IMR-90 (cell line): ENCODE results near the gene SYNE2. TPM values are rescaled to one million over a fixed set of nuclear protein-coding genes. Genes with fewer than 3 reads are reported as not detected.

Experiments
- ATAC-seq: fragments of 200-7000 bp; cut with Tn5 transposase; 2 replicates; pipeline ENCODE4 v1.9.1; 2020; ENCODE audit warnings: low read depth, mild to moderate bottlenecking, moderate library complexity
- BruUV-seq: library from RNA; stranded (reverse); fragments of 400-500 nt; replicated peaks from 2 replicates; lab custom pipeline; 2021; lab: Mats Ljungman, UMichigan
- CTCF ChIA-PET: fragments of 300-600 bp; formaldehyde crosslinking; extraction: SDS; loops from one replicate; lab custom pipeline; 2021; ENCODE audit warnings: antibody characterized with exemption; lab: Yijun Ruan, JAX
- POLR2A ChIA-PET: fragments of 300-600 bp; sonication (Branson Sonifier 250); formaldehyde crosslinking; loops from one replicate; lab custom pipeline; 2022; ENCODE audit warnings: antibody characterized with exemption; ENCODE audit not compliant: unreplicated experiment; lab: Charles Lee
- DNase-seq: peaks from one replicate; pipeline ENCODE4 v3.0.0; 2013
- H2AFZ ChIP-seq: replicated peaks from 2 replicates; pipeline ENCODE3; 2013; ENCODE audit warnings: low read length, mild to moderate bottlenecking; ENCODE audit not compliant: poor library complexity
- H2AK5ac ChIP-seq: 2 replicates; pipeline ENCODE4 v1.6.1; 2013; ENCODE audit warnings: low read depth, low read length, inconsistent platforms
- H2AK9ac ChIP-seq: replicated peaks from 2 replicates; pipeline ENCODE3; 2013; ENCODE audit warnings: mild to moderate bottlenecking, low read depth, low read length, moderate library complexity; ENCODE audit not compliant: poor library complexity
- H2BK120ac ChIP-seq: 2 replicates; pipeline ENCODE4 v1.6.1; 2013; ENCODE audit warnings: low read depth, low read length, inconsistent platforms
- H2BK15ac ChIP-seq: 3 replicates; pipeline ENCODE4 v1.6.1; 2013; ENCODE audit warnings: low read depth, low read length, inconsistent platforms
- H2BK20ac ChIP-seq: 2 replicates; pipeline ENCODE4 v1.6.1; 2013; ENCODE audit warnings: low read depth, mild to moderate bottlenecking, inconsistent platforms, low read length, moderate library complexity
- H2BK5ac ChIP-seq: 2 replicates; pipeline ENCODE4 v1.6.1; 2013; ENCODE audit warnings: mild to moderate bottlenecking, low read depth, low read length, inconsistent platforms; ENCODE audit not compliant: poor library complexity, severe bottlenecking
- H3K14ac ChIP-seq: replicated peaks from 2 replicates; pipeline ENCODE4 v1.6.1; 2013; ENCODE audit warnings: low read depth, low read length, inconsistent platforms
- H3K18ac ChIP-seq: 2 replicates; pipeline ENCODE4 v1.6.1; 2013; ENCODE audit warnings: low read depth, low read length, control low read depth
- H3K23ac ChIP-seq: 2 replicates; pipeline ENCODE4 v1.6.1; 2013; ENCODE audit warnings: low read depth, low read length, inconsistent platforms
- H3K27ac ChIP-seq: 2 replicates; pipeline ENCODE4 v1.5.1; 2013; ENCODE audit warnings: mild to moderate bottlenecking, control low read depth, low read length; ENCODE audit not compliant: insufficient read depth
- H3K27me3 ChIP-seq: 2 replicates; pipeline ENCODE4 v1.6.1; 2013; ENCODE audit warnings: low read length; ENCODE audit not compliant: control insufficient read depth, insufficient read depth
- H3K36me3 ChIP-seq: 2 replicates; pipeline ENCODE4 v1.6.1; 2013; ENCODE audit warnings: low read length, mixed read lengths; ENCODE audit not compliant: control insufficient read depth, insufficient read depth
- H3K4ac ChIP-seq: 2 replicates; pipeline ENCODE4 v1.6.1; 2013; ENCODE audit warnings: low read depth, low read length, inconsistent platforms
- H3K4me1 ChIP-seq: 2 replicates; pipeline ENCODE4 v1.6.1; 2013; ENCODE audit warnings: low read length, mixed read lengths; ENCODE audit not compliant: control insufficient read depth, insufficient read depth
- H3K4me2 ChIP-seq: 2 replicates; pipeline ENCODE4 v1.6.1; 2013; ENCODE audit warnings: low read depth, mild to moderate bottlenecking, control low read depth, low read length, moderate library complexity
- H3K4me3 ChIP-seq: 2 replicates; pipeline ENCODE4 v1.5.1; 2013; ENCODE audit warnings: low read depth, mild to moderate bottlenecking, control low read depth, low read length, moderate library complexity; ENCODE audit not compliant: insufficient read depth
- H3K56ac ChIP-seq: 2 replicates; pipeline ENCODE4 v1.6.1; 2013; ENCODE audit warnings: low read length, inconsistent platforms; ENCODE audit not compliant: insufficient read depth; ENCODE audit errors: extremely low read depth
- H3K79me1 ChIP-seq, 2 experiments: 2 replicates each; pipeline ENCODE4 v1.6.1; 2013; ENCODE audit warnings: low read length in 2 of 2, inconsistent platforms in 1 of 2, low read depth in 1 of 2
- H3K9ac ChIP-seq: 2 replicates; pipeline ENCODE4 v1.6.1; 2013; ENCODE audit warnings: low read depth, low read length, control low read depth
- H3K9me1 ChIP-seq: 2 replicates; pipeline ENCODE4 v1.6.1; 2013; ENCODE audit warnings: low read length, inconsistent platforms; ENCODE audit not compliant: insufficient read depth
- H3K9me3 ChIP-seq: 2 replicates; pipeline ENCODE4 v1.6.1; 2013; ENCODE audit warnings: low read length; ENCODE audit not compliant: control insufficient read depth, insufficient read depth
- H4K20me1 ChIP-seq: 2 replicates; pipeline ENCODE4 v1.6.1; 2013; ENCODE audit warnings: low read length, inconsistent platforms; ENCODE audit not compliant: insufficient read depth
- H4K5ac ChIP-seq: 2 replicates; pipeline ENCODE4 v1.6.1; 2013; ENCODE audit warnings: mild to moderate bottlenecking, low read depth, low read length, control low read depth
- H4K8ac ChIP-seq, 2 experiments: 2 replicates each; pipeline ENCODE4 v1.6.1; 2013; ENCODE audit warnings: low read depth in 2 of 2, low read length in 2 of 2, control low read depth in 1 of 2, inconsistent platforms in 1 of 2
- H4K91ac ChIP-seq: 2 replicates; pipeline ENCODE4 v1.6.1; 2013; ENCODE audit warnings: low read depth, low read length, inconsistent platforms; ENCODE audit not compliant: insufficient read depth
- BHLHE40 ChIP-seq: fragments of 150-350 bp; IDR thresholded peaks from 2 replicates; pipeline ENCODE4 v1.6.1; 2016; ENCODE audit warnings: mild to moderate bottlenecking, low read depth, low read length
- CEBPB ChIP-seq: IDR thresholded peaks from 2 replicates; pipeline ENCODE4 v1.6.1; 2012; ENCODE audit warnings: low read depth, low read length, improper control_type of control experiment
- CHD1 ChIP-seq: IDR thresholded peaks from 2 replicates; pipeline ENCODE4 v1.6.1; 2012; ENCODE audit warnings: low read depth, low read length, improper control_type of control experiment
- CTCF ChIP-seq: conservative IDR thresholded peaks from 2 replicates; pipeline ENCODE4 v1.5.1; 2012; ENCODE audit warnings: mild to moderate bottlenecking, low read depth, low read length, improper control_type of control experiment
- ELK1 ChIP-seq: fragments of 150-350 bp; IDR thresholded peaks from 2 replicates; pipeline ENCODE4 v1.6.1; 2016; ENCODE audit warnings: low read depth, mild to moderate bottlenecking, low read length, moderate library complexity, borderline replicate concordance
- FOS ChIP-seq: fragments of 150-350 bp; IDR thresholded peaks from 2 replicates; pipeline ENCODE4 v1.6.1; 2016; ENCODE audit warnings: low read depth, low read length
- MAFK ChIP-seq: IDR thresholded peaks from 2 replicates; pipeline ENCODE4 v1.6.1; 2012; ENCODE audit warnings: low read depth, low read length, improper control_type of control experiment
- MAZ ChIP-seq: IDR thresholded peaks from 2 replicates; pipeline ENCODE4 v1.6.1; 2012; ENCODE audit warnings: low read depth, mild to moderate bottlenecking, low read length, improper control_type of control experiment, moderate library complexity, borderline replicate concordance
- MXI1 ChIP-seq: IDR thresholded peaks from 2 replicates; pipeline ENCODE4 v1.6.1; 2012; ENCODE audit warnings: low read depth, mild to moderate bottlenecking, low read length, moderate library complexity, borderline replicate concordance
- NFE2L2 ChIP-seq: fragments of 150-350 bp; IDR thresholded peaks from 2 replicates; pipeline ENCODE4 v1.6.1; 2016; ENCODE audit warnings: low read depth, mild to moderate bottlenecking, low read length
- POLR2A ChIP-seq: IDR thresholded peaks from 2 replicates; pipeline ENCODE4 v1.6.1; 2012; ENCODE audit warnings: mild to moderate bottlenecking, low read depth, low read length
- RAD21 ChIP-seq: IDR thresholded peaks from 2 replicates; pipeline ENCODE4 v1.6.1; 2012; ENCODE audit warnings: low read length, improper control_type of control experiment
- RCOR1 ChIP-seq: IDR thresholded peaks from 2 replicates; pipeline ENCODE4 v1.6.1; 2012; ENCODE audit warnings: mild to moderate bottlenecking, low read length, improper control_type of control experiment; ENCODE audit not compliant: insufficient replicate concordance
- RFX5 ChIP-seq: IDR thresholded peaks from 2 replicates; pipeline ENCODE4 v1.8.0; 2012; ENCODE audit warnings: low read depth, mild to moderate bottlenecking, low read length, moderate library complexity
- SMC3 ChIP-seq: fragments of 150-350 bp; IDR thresholded peaks from 2 replicates; pipeline ENCODE4 v1.6.1; 2016; ENCODE audit warnings: low read depth, mild to moderate bottlenecking, antibody characterized with exemption, low read length, moderate library complexity
- USF2 ChIP-seq: fragments of 150-350 bp; IDR thresholded peaks from 2 replicates; pipeline ENCODE4 v1.6.1; 2017; ENCODE audit warnings: mild to moderate bottlenecking, antibody characterized with exemption, low read length, low read depth
- WGBS, 2 experiments: methylation state at CpG; one replicate each; pipeline versions ENCODE4 v1.1.5 to v1.1.7; 2013; ENCODE audit warnings: missing lambda C conversion rate in 2 of 2; ENCODE audit not compliant: insufficient read length in 1 of 2; ENCODE audit errors: extremely low coverage in 2 of 2; 5-methylcytosine and 5-hydroxymethylcytosine counted together
- dilution Hi-C: fragments of 300-500 bp; cut with HindIII; formaldehyde crosslinking; loops from one replicate; pipeline ENCODE4 v1.14.3; 2018; ENCODE audit warnings: low sequenced_read_pairs; ENCODE audit not compliant: unreplicated experiment
- in situ Hi-C: fragments of 300-500 bp; cut with MboI; formaldehyde crosslinking; loops from 3 replicates; pipeline ENCODE4 v1.14.3; 2019; ENCODE audit warnings: low sequenced_read_pairs, inconsistent platforms, mixed read lengths
- intact Hi-C: fragments of 100-400 bp; cut with micrococcal nuclease; formaldehyde crosslinking; loops from 2 replicates; pipeline ENCODE4 v1.10.0; 2022
- polyA plus RNA-seq, 3 experiments: library from polyadenylated mRNA; depleted of rRNA; stranded (reverse); fragments of >200 nt; gene quantifications; 2 replicates each; pipeline ENCODE4 v1.2.3, GENCODE V29; 2012; ENCODE audit warnings: low replicate concordance in 1 of 3
- total RNA-seq: library from RNA; depleted of rRNA; stranded (reverse); fragments of >200 nt; gene quantifications from 2 replicates; pipeline ENCODE4 v1.2.3, GENCODE V29; 2012

Gene SYNE2
- total and polyA plus RNA-seq, 2 of the 4 experiments (the other 2 are of a cell fraction), result 5.2 to 28.9 TPM

GRCh38 chr14:64244279-64244678 is 391.5 kb downstream of the SYNE2 start:
- Histone ChIP-seq H3K9me1 (no peaks in the 10 kb centered on the region; the same call in 1 of the 2 replicates), H3K36me3 (no peaks in the 10 kb centered on the region), H3K4me3 (no peak overlapping the region), H3K4ac (no peak overlapping the region), H4K20me1 (no peaks in the 10 kb centered on the region), H2BK15ac (no peak overlapping the region), H3K27me3 (no peaks in the 10 kb centered on the region), H3K9me3 (no peaks in the 10 kb centered on the region), H2BK20ac (no peak overlapping the region), H3K27ac (no peak overlapping the region), H2BK120ac (no peak overlapping the region), H4K5ac (no peak overlapping the region), H2AFZ (peak overlapping the region; percentile 48), H2AK9ac (no peak overlapping the region), H3K14ac (no peak overlapping the region), H4K8ac (no peak overlapping the region), H3K79me1 (no peaks in the 10 kb centered on the region), H4K91ac (no peak overlapping the region), H3K4me1 (peaks cover 3% of the 10 kb centered on the region; the same call in 1 of the 2 replicates), H3K4me2 (no peak overlapping the region), H3K23ac (no peak overlapping the region), H3K56ac (no peak overlapping the region), H3K18ac (no peak overlapping the region), H3K9ac (no peak overlapping the region), H2BK5ac (no peak overlapping the region), H2AK5ac (no peak overlapping the region)
- POLR2A ChIA-PET, result no interaction called here
- DNase-seq (no peak), ATAC-seq (no peak)
- intact Hi-C loops, result no loop called here
- CTCF ChIA-PET, result interaction anchor here (0.5 to 0.6 kb wide), 2 partner anchors 17 to 854 kb away, joined by 3 read pairs; no protein-coding TSS in a partner anchor
- TF ChIP-seq BHLHE40 (no peak), SMC3 (no peak), RCOR1 (no peak), CHD1 (no peak), NFE2L2 (no peak), ELK1 (no peak), MAZ (no peak), RFX5 (no peak), FOS (no peak), MXI1 (no peak), MAFK (no peak), RAD21 (no peak), USF2 (no peak), POLR2A (no peak), CTCF (no peak), CEBPB (no peak)
- in situ Hi-C loops, result no loop called here
- WGBS, 2 experiments, result 20% methylated on average over 1 of the region's 4 CpGs; no CpG with 5 or more reads in 1 of the 2 experiments
- dilution Hi-C loops, result no loop called here
- BruUV-seq, result no TSS peak
